Renal pelvis (tissue), 4 donors: Measurements from ENCODE around the gene ADPGK. TPM values are rescaled to one million over a fixed set of nuclear protein-coding genes. Genes with fewer than 3 reads are reported as not detected.
"Not testable (repeated sequence)": the region's sequence is repeated elsewhere in the genome, so short reads cannot be mapped to it uniquely, and the experiment has no call there.

Source experiments
- DNase-seq: peaks from one replicate; pipeline ENCODE4 v3.0.0-alpha.2; 2013
- polyA plus RNA-seq, 3 donors: library from polyadenylated mRNA; unstranded; fragments of 120-200 nt; gene quantifications; one replicate each; pipeline ENCODE4 v1.2.1, GENCODE V29; 2013; ENCODE audit not compliant: insufficient read length in 3 of 3

Gene ADPGK
- polyA plus RNA-seq, 3 donors, result 47.5 to 68.5 (median 63.9) TPM

DNA sequence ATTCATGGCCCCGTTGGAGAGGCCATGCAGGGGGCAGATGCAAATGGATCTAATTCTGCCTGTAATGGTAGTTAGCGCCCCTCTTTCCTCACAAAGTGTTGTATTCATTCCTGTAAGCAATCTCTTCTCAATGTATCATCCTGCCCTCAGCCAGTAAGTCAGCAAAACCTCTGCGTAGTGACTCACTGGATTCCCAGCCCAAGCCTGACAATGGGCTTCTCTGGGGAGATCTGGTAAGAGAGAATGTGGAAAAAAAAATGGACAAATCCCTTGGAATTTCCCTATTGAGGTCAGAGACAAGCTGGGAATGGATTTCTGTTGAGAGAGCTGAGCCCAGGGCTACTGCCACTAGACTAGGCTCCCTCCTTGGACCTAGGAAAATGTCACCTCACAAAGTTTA lies 25.4 kb downstream of the ADPGK start:
- no peak for DNase-seq

DNA sequence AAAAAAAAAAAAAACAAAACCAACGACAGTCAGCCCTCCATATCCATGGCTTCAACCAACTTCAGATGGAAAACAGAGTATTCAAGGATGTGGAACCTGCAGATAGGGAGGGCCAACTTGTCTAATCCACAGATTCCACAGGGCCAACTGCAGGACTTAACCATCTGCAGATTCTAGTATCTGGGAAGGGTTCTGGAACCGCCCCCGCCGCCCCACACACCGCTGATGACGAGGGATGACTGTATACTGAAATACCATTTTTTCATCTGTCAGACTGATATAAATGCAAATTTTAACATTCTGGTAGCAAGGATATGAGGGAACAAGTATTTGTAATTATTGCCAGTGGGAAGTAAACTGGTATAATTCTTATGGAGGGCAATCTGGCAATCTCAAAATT lies 29.5 kb downstream of the ADPGK start:
- DNase-seq, result no peak

DNA sequence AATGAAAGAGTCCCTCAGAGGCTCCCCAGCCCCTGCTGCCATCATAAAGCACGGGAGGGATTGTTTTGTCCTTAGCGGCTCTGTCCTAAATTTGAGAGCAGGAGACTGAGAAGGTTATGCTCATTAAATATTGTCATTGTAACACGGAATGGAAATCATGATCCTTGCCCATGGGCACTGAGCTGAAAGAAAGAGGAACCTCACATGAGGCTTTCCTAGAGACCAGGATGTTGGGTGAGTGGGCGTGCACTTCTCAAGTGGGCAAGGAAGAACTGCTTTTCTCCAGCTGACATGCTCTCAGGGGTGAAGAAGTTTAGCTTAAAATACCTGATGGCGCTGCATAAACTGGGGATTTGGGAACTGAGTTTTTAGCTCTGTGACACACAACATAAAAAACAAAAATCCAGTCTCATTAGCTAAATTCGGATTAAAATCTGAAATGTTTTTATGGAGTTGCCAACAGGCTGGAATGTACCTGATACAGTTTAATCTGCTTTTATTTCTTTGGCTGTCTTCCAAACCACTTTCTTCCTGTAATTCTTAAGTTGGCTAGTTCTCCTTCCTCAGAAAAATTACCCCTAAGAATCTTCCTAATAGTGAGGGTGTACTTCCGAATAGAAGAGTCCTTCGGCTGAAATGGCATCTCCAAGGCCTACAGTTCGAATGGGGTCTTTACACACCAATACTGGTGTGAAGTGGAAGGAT lies 31.7 kb downstream of the ADPGK start:
- DNase-seq, result no peak

DNA sequence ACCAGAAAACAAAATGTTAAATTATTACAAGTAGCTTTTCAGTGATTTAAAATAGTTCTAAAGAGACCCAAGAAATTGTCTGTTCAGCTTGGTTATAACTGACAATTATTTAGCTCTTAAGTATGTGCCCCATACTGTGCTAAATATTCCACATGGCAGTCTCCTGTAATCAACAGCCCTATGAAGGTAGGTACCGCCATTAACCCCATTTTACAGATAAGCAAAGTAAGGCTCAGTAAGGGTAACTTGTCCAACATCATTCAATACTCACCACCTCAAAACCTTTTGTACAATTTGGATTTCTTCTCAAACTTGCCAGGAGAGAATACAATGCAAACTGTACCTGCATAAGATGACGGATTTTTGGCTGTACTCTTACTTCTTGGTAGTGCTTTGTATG lies 33.9 kb downstream of the ADPGK start:
- no peak for DNase-seq

DNA sequence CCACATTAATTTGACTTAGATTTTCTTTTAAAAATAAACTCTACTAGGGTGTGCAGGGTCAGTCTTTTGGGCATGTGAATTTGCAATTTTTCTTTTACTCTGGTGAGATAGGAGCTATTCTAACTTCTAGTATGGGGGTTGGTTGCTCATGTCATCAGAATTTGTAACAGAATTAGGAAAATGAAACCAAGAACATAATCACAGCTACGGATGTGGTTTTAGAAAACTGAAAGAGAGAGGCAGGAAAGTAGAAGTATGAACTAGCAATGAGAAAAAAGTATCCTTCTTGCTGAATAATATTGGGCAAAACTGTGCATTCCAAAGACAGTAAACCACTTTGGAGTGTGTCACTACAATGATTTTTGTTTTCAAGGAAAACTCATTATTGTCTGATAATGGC lies 43.3 kb downstream of the ADPGK start:
- no peak for DNase-seq

DNA sequence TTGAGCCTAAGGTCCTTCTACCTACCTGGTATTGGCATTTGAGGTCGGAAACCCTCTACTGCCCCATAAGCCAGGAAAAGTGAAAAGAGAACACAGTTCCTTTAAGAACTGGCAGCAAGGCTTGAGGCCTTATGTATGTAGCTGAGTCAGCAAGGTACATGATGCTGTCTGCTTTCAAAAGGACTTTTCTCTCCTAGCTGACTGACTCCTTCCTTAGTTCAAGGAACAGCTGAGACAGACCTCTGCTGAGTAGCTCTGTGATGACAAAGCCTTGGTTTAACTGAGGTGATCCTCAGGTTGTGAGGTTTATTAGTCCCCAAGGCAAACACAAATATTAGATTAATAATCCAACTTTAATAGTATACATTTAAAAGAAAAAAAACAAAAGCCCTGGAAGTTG lies 45.8 kb downstream of the ADPGK start:
- no peak for DNase-seq

DNA sequence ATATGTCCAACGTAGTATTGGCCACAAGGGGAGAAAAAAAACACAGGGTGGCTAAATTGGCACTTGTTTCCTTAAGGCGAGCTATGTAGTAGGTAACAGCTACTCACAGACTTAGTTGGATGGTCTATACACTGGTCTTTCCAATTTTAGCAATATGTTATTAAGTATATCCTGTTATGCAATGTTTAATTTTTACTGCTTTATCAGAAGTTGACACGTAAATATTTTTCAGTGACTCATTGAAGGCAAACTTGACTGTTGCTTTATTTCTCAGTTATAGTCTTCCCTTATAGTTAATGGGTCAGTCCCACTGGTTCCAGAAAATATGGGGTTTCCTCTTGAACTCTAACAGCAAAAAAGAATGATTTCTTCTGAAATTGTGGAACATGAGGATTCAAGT lies 46.5 kb downstream of the ADPGK start:
- no peak for DNase-seq

DNA sequence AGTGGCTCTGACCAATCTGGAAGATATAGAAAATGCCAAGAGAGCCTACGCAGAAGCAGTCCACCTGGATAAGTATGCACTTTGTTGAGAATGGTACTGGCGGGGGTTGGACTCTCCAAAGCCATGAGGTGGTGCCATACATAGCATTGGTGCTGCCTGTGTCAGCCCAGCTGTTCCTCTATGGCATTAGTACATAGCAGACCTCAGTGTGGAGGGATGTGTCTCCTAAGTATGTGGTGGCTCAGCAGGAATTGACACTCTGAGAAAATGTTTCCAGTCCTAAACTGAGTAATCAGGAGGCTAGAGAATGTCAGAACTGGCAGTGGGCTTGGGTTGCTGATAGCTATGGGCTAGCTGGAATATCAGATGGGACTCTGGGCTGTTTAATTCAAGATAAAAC lies 48.4 kb downstream of the ADPGK start:
- no peak for DNase-seq

DNA sequence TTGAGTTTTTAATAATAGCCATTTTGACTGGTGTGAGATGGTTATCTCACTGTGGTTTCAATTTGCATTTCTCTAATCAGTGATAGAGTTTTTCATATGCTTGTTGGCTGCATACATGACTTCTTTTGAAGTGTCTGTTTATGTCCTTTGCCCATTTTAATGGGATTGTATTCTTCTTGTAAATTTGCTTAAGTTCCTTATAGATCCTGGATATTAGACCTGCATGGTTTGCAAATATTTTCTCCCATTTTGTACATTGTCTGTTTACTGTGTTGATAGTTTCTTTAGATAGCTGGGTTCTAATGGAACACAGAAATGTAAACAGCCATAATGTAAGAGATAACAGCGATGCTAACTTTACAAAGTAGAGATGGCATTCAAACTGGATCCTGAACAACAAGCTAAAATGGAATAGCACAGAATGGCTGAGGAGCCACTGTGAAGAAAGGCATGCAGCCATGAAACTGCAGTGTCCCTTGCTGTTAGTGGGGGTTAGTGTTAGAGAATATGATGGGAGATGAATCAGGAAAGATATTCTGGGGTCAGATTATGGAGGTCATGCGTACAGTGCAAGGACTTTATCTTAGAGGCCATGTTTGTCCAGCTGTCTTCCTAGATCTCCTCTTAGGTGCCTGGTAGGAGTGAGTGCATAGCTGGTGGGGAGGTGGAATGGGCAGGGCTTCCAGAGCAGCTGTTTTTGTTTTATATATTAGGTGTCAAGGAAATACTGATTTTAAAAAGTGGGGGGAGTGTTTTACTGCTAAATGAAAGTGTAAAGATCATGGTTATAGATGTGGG lies 49.4 kb downstream of the ADPGK start:
- no peak for DNase-seq

DNA sequence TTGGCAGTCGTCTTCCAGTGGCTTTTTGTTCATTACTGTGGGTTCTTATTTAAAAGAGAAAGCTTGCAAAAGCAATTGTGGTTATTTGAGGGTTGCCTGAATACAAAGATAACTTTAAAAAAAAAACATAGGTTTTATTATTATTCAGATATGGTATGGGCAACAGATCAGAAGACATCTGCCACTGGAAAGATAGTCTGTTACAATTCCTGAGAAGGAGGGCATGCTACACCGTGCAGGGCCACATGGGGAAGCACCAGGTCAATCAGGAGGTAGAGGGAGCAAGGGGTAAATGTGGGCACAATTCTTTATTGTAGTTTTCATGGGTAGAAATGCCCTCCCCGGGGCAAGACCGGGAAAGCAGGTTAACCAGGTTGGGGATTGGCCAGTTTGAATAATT lies 51.0 kb downstream of the ADPGK start:
- no peak for DNase-seq

DNA sequence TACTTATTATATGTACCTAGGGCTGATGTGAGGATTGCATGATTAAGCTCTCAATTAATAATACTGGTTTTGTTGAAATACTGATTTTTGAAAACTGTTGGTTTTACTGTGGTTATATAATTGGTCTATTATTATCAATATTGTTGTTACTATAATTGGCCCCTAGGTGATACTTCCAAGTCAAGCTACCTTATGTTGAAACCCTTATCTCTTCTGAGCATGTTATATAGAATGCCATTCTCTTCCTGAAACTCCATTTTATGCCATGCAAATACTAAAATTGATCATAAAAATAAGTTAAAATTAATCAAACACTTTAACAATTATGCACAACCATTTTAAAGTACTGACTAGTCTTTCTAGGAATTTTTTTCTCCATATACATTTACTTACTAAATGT lies 51.5 kb downstream of the ADPGK start:
- DNase-seq, result no peak

DNA sequence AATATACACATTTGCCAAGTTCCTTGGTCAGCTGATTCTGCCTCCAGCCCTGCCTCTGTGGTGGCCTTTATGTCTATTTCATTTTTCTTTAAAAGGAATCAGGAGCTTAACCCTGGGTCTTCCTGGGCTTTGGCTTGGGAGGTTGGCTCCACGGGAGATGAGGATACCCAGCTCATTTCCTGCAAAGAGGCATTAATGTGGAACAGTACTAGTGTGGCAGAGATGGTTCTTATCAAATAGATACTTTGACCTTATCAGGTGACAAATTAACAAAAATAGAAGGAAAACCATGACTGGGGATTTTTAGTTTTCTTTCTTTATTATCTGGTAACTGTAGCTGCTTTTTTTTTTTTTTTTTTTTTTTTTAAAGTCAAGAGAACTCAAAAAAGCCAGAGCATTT lies 54.7 kb downstream of the ADPGK start:
- DNase-seq, result no peak

DNA sequence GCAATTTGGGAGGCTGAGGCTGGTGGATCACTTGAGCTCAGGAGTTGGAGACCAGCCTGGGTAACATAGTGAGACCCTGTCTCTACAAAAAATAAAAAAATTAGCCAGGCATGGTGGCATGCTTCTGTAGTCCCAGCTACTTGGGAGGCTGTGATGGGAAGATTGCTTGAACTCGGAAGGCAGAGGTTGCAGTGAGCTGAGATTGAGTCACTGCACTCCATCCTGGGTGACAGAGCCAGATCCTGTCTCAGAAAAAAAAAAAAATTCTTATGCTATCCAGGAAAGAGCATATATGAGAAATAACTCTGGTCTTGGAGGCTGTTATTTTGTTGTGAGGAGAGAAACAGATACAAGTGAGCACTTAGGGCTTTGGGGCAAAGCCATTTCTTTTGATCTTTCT lies 55.3 kb downstream of the ADPGK start:
- not testable (repeated sequence) for DNase-seq

DNA sequence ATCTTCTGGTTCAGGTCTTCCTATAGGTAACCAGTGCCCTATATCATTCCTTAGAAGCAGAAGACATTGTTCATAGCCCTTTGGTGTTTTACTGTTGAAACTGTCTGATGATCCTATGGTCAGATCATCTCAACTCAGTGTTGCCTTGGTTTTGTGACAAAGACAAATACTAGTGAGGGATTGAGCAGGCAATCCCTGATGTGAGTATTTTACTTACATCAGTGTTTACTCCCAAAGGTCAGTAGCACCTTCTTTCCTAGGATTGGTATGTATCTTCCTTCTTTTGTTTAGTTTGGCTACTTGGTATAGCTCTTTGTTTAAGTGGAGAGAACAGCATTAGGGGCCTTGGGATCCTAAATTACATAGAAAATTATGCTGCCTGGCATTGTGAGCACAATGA lies 56.4 kb downstream of the ADPGK start:
- DNase-seq, result no peak

DNA sequence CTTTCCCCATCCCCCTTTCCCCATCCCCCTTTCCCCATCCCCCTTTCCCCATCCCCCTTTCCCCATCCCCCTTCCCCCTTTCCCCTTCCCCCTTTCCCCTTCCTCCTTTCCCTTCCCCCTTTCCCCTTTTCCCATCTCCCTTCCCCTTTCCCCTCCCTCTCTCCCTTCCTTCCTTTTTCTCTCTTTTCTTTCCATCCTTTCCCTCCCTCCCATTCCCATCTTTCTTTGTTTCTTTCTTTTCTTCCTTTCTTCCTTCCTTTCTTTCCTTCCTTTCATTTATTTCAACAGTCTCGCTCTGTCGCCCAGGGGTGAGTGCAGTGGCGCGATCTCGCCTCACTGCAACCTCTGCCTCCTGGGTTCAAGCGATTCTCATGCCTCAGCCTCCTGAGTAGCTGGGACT lies 57.7 kb downstream of the ADPGK start:
- not testable (repeated sequence) for DNase-seq

DNA sequence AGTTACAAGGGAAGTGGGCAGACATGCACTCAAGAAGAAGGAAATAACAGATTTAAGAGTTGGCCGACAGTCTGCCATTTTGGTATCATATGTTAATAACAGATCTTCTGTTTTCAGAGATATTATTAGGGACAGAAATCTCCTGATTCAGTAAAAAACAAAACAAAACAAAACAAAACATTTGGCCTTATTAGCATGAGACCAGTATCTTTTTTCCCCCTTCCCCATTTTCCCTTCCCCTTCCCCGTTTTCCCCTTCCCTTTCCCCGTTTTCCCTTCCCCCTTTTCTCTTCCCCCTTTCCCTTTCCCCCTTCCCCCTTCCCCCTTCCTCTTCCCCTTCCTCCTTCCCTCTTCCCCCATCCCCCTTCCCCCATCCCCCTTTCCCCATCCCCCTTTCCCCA lies 58.1 kb downstream of the ADPGK start:
- DNase-seq, result no peak

DNA sequence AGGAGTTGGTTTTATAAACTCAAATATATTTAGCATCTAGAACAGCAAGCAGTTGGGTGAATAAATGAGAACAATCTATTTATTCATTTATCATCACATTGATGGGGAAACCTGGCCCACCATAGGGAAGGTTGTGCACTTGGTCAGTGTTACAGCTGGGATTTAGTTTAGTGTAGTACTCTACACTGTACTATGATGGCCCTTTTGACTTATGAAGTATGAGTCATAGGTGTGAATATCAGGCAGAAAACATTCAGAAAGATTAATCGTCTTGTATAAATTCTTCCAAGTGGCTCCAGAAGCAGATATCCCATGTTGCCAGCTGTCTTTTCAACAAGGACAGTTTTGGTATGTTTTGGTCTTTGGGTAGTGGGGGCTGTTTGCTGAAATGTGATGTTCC lies 59.5 kb downstream of the ADPGK start:
- no peak for DNase-seq

DNA sequence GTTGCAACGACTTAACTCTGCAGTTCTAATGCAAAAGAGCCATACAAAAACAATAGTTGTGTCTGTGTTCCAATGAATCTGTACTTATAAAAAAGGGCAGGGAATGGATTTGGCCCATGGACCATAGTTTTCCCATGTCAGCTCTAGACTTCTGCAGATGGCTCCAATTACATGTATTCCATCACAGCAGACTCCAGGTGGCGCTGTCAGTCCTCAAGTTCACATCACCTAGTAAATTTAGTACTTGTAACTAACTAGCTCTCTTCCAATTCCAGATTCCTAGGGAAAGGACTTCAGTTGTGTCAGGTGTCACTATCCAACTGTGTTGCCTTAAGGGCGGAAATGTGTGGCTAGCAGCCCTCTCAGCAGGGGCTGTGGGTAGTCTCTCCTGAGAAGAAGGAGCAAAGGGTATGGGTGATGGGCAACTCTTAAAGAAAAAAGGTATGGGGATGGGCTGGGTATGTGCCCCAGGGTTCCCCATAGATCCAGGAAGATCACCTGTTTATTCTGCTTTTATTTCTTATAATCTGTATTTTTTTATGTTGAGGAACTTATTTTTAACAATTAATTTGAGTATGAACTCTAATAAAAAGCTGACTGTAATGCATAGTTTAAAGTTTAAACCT lies 61.4 kb downstream of the ADPGK start:
- peak; percentile 49 for DNase-seq

DNA sequence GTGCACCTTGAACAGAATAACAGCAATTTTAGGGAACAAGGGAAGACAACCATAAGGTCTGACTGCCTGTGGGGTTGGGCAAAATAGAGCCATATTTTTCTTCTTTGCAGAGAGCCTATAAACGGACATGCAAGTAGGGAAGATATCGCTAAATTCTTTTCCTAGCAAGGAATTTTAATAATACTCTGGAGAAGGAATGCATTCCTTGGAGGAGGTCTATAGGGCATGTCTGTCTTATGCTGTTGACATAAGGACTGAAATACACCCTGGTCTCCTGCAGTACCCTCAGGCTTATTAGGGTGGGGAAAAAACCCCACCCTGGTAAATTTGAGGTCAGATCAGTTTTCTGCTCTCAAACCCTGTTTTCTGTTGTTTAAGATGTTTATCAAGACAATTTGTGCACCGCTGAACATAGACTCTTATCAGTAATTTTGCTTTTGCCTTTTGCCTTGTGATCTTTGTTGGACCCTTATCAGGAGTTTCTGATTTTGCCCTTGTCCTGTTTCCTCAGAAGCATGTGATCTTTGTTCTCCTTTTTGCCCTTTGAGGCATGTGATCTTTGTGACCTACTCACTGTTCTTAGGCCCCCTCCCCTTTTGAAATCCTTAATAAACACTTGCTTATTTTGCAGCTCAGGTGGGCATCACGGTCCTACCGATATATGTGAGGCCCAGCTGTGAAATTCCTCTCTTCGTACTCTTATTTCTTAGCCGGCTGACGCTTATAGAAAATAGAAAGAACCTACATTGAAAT lies 74.8 kb downstream of the ADPGK start:
- DNase-seq, result not testable (repeated sequence)

DNA sequence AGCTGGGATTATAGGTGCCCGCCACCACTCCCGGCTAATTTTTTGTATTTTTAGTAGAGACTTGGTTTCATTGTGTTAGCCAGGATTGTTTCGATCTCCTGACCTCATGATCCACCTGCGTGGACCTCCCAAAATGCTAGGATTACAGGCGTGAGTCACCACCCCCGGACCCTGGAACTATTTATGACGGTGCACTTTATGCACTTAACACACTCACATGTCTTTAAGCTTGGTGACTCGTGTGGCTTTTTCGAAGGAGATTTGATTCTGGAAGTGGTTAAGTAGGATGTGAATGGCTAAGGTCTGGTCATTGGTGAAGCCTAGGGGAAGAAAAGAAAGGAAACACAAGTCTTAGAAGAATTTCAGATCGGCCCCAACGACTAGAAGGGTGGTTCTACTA lies 77.3 kb downstream of the ADPGK start:
- no peak for DNase-seq
